Neural progenitor cell (in vitro differentiated cells): ENCODE measurements around the gene CERT1. TPM values are rescaled to one million over a fixed set of nuclear protein-coding genes. Genes with fewer than 3 reads are reported as not detected.

Experiments used
- DNase-seq: peaks from one replicate; pipeline ENCODE4 v3.0.0-alpha.2; 2016; ENCODE audit warnings: low spot score
- H2AFZ ChIP-seq: fragments of 200-600 bp; sonication (generic); replicated peaks from 2 replicates; pipeline ENCODE4 v1.6.1; 2016; ENCODE audit warnings: antibody characterized with exemption
- H3F3A ChIP-seq: fragments of 200-600 bp; sonication (generic); 2 replicates; pipeline ENCODE4 v1.6.1; 2016; ENCODE audit warnings: antibody characterized with exemption, low read depth
- H3K27ac ChIP-seq: fragments of 200-600 bp; sonication (generic); 2 replicates; pipeline ENCODE4 v1.5.1; 2016; ENCODE audit warnings: mild to moderate bottlenecking
- H3K27me3 ChIP-seq: fragments of 200-600 bp; sonication (generic); 2 replicates; pipeline ENCODE4 v1.6.1; 2016; ENCODE audit warnings: mild to moderate bottlenecking, moderate library complexity
- H3K36me3 ChIP-seq: fragments of 200-600 bp; sonication (generic); 2 replicates; pipeline ENCODE4 v1.5.1; 2016
- H3K4me1 ChIP-seq: fragments of 200-600 bp; sonication (generic); 2 replicates; pipeline ENCODE4 v1.6.1; 2016; ENCODE audit warnings: mixed run types
- H3K4me2 ChIP-seq: fragments of 200-600 bp; sonication (generic); 2 replicates; pipeline ENCODE4 v1.6.1; 2016
- H3K4me3 ChIP-seq: fragments of 200-600 bp; sonication (generic); 2 replicates; pipeline ENCODE4 v1.5.1; 2016
- H3K79me2 ChIP-seq: fragments of 200-600 bp; sonication (generic); 2 replicates; pipeline ENCODE4 v1.6.1; 2016; ENCODE audit warnings: low read depth
- H3K9ac ChIP-seq: fragments of 200-600 bp; sonication (generic); 2 replicates; pipeline ENCODE4 v1.6.1; 2016
- H3K9me3 ChIP-seq: fragments of 200-600 bp; sonication (generic); 2 replicates; pipeline ENCODE4 v1.5.1; 2016; ENCODE audit warnings: low read depth
- H4K20me1 ChIP-seq: fragments of 200-600 bp; sonication (generic); 2 replicates; pipeline ENCODE4 v1.6.1; 2016; ENCODE audit warnings: low read depth
- H3K27ac Mint-ChIP-seq: 3 replicates; pipeline ENCODE4 v1.8.0; 2021; ENCODE audit warnings: mixed read lengths
- H3K27me3 Mint-ChIP-seq: 2 replicates; pipeline ENCODE4 v1.8.0; 2022; ENCODE audit warnings: low read depth, mild to moderate bottlenecking, inconsistent platforms, moderate library complexity, mixed read lengths; ENCODE audit not compliant: insufficient read depth
- H3K36me3 Mint-ChIP-seq: 3 replicates; pipeline ENCODE4 v1.8.0; 2021; ENCODE audit warnings: mixed read lengths
- H3K4me1 Mint-ChIP-seq: 3 replicates; pipeline ENCODE4 v1.8.0; 2021; ENCODE audit warnings: mixed read lengths
- H3K4me3 Mint-ChIP-seq: 3 replicates; pipeline ENCODE4 v1.8.0; 2021; ENCODE audit warnings: mild to moderate bottlenecking, moderate library complexity, mixed read lengths
- H3K9me3 Mint-ChIP-seq: 3 replicates; pipeline ENCODE4 v1.8.0; 2020; ENCODE audit warnings: mixed read lengths
- CTCF ChIP-seq: fragments of 200-600 bp; sonication (generic); IDR thresholded peaks from 2 replicates; pipeline ENCODE4 v1.5.1; 2017; ENCODE audit warnings: antibody characterized with exemption, mild to moderate bottlenecking
- EZH2 ChIP-seq: fragments of 200-600 bp; sonication (generic); IDR thresholded peaks from 2 replicates; pipeline ENCODE4 v1.6.1; 2017; ENCODE audit warnings: antibody characterized with exemption, mild to moderate bottlenecking, moderate library complexity
- EZH2phosphoT487 ChIP-seq: fragments of 200-600 bp; sonication (generic); IDR thresholded peaks from 2 replicates; pipeline ENCODE4 v1.6.1; 2017; ENCODE audit warnings: antibody characterized with exemption
- total RNA-seq: library from RNA; depleted of rRNA; stranded (reverse); fragments of >200 nt; gene quantifications from 2 replicates; pipeline ENCODE4 v1.2.3, GENCODE V29; 2015; ENCODE audit warnings: low replicate concordance

CERT1 gene
- total RNA-seq, 1 donor from 2014 or later = 50.4 TPM

DNA sequence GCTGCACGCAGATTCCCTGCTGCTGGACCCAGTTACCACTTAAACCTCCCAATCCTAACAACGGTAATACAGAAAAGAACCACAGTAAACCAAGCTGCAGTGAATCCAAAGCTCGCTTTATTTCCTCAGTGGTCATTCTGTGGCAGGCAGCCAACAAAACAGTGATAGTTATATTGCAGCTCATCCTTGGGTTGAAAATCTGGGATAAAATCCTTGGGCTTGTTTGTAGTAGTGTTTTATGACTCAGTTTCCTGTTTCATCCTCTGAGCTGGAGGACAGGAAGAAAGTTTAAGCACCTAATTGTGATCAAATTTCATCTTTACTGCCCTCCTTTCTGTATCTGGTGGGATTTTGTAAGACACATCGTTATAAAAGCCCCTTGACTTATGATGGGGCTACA is 143.0 kb downstream of the CERT1 start:
- H3K27me3 ChIP-seq = no peaks in the 10 kb centered on the region
- H3K36me3 Mint-ChIP-seq = peaks cover 3% of the 10 kb centered on the region
- H3K9ac ChIP-seq = no peak overlapping the region
- no peak overlapping the region for H3K4me3 ChIP-seq
- DNase-seq = no peak
- H3K27me3 Mint-ChIP-seq = peaks cover 7% of the 10 kb centered on the region
- no peaks in the 10 kb centered on the region for H3K9me3 ChIP-seq
- TF ChIP-seq EZH2phosphoT487 (no peak), EZH2 (no peak), CTCF (no peak)
- H3K9me3 Mint-ChIP-seq = no peaks in the 10 kb centered on the region
- H3K4me1 ChIP-seq = peaks cover 6% of the 10 kb centered on the region
- no peak overlapping the region for H3K4me3 Mint-ChIP-seq
- no peak overlapping the region for H2AFZ ChIP-seq
- peaks cover 22% of the 10 kb centered on the region for H3F3A ChIP-seq
- peaks cover 13% of the 10 kb centered on the region for H3K4me1 Mint-ChIP-seq
- no peaks in the 10 kb centered on the region for H4K20me1 ChIP-seq
- H3K27ac ChIP-seq = no peak overlapping the region
- H3K79me2 ChIP-seq = no peaks in the 10 kb centered on the region
- no peaks in the 10 kb centered on the region for H3K36me3 ChIP-seq
- no peak overlapping the region for H3K4me2 ChIP-seq
- no peak overlapping the region for H3K27ac Mint-ChIP-seq

DNA sequence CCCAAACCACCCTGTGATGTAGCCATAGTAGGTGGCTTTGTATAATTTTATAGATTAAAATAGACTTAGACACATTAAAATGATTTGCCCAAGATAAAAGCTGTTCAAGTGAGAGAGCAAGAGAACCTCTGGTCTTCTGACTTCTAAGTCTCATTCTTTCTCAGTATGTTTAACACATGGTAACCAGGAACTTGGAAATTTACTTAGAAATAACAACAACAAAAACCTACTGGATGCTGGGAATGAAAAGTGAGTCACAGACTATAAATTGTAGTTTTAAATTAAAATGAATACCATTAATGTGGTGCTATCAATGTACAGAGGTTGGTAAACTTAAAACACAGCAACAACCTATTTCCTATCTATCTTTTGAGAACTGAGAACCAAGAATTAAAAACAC is 144.0 kb downstream of the CERT1 start:
- Histone ChIP-seq H3K27ac (no peak overlapping the region), H3K27me3 (no peaks in the 10 kb centered on the region), H3K4me2 (no peak overlapping the region), H2AFZ (no peak overlapping the region), H3K9ac (no peak overlapping the region), H3K36me3 (no peaks in the 10 kb centered on the region), H3F3A (peaks cover 32% of the 10 kb centered on the region), H4K20me1 (peaks cover 7% of the 10 kb centered on the region), H3K9me3 (no peaks in the 10 kb centered on the region), H3K4me3 (no peak overlapping the region), H3K4me1 (peaks cover 9% of the 10 kb centered on the region), H3K79me2 (no peaks in the 10 kb centered on the region)
- no peak for DNase-seq
- Mint-ChIP-seq H3K36me3 (peaks cover 6% of the 10 kb centered on the region), H3K27me3 (peaks cover 8% of the 10 kb centered on the region), H3K4me1 (peaks cover 23% of the 10 kb centered on the region), H3K27ac (no peak overlapping the region), H3K4me3 (no peak overlapping the region), H3K9me3 (no peaks in the 10 kb centered on the region)
- TF ChIP-seq CTCF (no peak), EZH2phosphoT487 (no peak), EZH2 (no peak)

- H3K9ac ChIP-seq = no peak overlapping the region
- no peak overlapping the region for H3K27ac ChIP-seq
- H3K9me3 ChIP-seq = no peaks in the 10 kb centered on the region
- no peak overlapping the region for H3K4me2 ChIP-seq
- no peaks in the 10 kb centered on the region for H3K27me3 ChIP-seq
- Mint-ChIP-seq H3K27me3 (peaks cover 8% of the 10 kb centered on the region), H3K4me1 (peaks cover 28% of the 10 kb centered on the region), H3K4me3 (no peak overlapping the region), H3K9me3 (no peaks in the 10 kb centered on the region), H3K36me3 (peaks cover 8% of the 10 kb centered on the region), H3K27ac (no peak overlapping the region)
- H2AFZ ChIP-seq = no peak overlapping the region
- peaks cover 14% of the 10 kb centered on the region for H4K20me1 ChIP-seq
- TF ChIP-seq EZH2phosphoT487 = no peak
- TF ChIP-seq EZH2 = no peak
- TF ChIP-seq CTCF = no peak
- no peaks in the 10 kb centered on the region for H3K36me3 ChIP-seq
- H3K4me3 ChIP-seq = no peak overlapping the region
- no peaks in the 10 kb centered on the region for H3K79me2 ChIP-seq
- peaks cover 38% of the 10 kb centered on the region for H3F3A ChIP-seq
- DNase-seq = no peak
- H3K4me1 ChIP-seq = peaks cover 9% of the 10 kb centered on the region
These were observed 144.6 kb downstream of the CERT1 start for GRCh38 chr5:75366787-75367186.
